Fibroblast of gingiva (primary cell): ENCODE measurements around the gene TMEM256.
A peak's percentile ranks its signal among the peaks of the same experiment; 100 is the strongest.

Source experiments
- DNase-seq: peaks from one replicate; pipeline ENCODE4 v3.0.0-alpha.2; 2011; ENCODE audit warnings: low read depth

Gene TMEM256

DNA sequence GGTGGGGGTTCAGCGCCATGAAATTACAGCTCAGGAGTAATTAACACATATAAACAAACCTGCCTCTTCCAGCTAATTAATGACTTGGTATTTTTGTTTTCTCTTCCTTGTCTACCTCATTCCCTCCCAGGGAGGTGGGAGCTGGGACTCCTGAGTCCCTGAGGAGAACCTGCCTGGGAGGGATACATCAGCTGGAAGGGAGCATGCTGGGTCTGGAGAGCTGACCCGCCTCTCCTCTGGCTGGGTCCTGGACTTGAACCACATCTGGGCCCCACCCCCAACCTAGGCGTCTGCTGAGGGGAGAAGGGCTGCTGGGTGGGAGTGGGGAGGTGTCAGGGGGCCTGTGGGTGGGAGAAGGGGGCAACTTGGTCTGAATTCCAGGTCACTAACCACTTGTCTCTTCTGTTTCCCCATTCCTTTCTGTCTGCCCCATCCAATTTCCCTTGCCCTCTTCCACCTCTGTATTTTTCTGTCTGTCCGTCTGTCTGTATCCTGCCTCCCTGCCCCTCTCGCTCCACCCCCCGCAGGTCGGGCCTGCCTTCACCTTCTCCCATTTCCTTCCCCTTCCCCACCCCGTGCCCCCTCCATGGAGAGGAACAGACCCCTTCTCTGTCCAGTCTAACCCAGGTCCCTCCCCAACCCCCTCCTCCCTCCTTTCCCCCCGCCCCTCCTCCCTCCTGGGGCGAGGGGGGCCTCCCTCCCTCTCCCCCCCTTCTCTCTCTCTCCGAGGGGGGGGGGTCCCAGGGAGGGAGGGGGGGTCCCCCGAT, 3.8 kb upstream of the TMEM256 start, which contains the start of gene NLGN2:
TSS of gene NLGN2 (plus strand) at position 361 of the 767 bp plus-strand sequence. CDS start 411 bp downstream, outside the sequence.
- no peak for DNase-seq

DNA sequence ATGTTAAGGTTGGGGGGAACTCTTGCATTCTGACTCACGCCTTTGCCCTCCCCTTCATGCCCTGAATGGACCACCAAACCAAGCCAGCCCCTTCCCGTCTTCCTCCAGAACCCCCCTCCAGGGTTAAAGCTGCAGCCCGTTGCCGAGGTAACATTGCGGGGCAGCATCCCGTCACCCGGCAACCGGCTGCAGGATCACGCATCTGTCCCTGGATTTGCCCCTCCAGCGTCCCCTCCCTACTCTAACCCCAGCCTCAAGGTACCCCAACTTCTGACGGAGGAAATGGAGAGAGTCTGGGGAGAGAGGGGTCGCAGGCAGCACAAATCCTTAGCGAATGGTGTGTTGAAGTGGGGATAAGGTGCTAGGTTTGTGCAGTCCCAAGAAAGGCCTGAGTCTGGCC, 3.2 kb upstream of the TMEM256 start:
- no peak for DNase-seq

DNA sequence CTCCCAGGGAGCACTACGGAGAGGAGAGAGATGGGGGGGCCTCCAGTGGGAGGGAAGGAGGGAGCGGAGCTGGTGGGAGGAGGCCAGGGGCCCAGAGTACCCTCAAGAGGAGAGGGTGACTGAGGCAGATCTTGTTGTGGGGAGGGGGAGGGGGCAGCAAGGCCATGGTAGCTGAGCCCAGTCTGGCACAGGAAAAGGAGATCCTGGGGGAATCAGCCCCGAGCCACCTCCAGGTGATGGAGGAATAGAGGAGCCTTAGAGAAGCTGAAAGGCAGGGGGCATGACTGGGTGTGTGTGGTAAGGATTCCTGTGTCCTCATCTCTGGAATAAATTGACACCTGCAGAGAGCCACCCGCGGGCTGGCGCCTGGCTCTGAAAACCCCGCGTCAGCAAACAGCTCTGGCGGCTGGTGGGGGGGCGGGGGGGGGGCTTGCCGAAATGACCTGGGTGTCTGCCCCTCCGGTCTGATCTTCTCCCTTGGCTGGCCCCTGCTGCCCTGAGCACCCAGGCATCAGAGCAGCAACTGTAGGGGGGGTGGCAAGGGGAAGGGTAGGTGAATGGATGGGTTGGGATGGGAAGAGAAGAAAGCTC, 2.4 kb upstream of the TMEM256 start:
- DNase-seq = no peak

DNA sequence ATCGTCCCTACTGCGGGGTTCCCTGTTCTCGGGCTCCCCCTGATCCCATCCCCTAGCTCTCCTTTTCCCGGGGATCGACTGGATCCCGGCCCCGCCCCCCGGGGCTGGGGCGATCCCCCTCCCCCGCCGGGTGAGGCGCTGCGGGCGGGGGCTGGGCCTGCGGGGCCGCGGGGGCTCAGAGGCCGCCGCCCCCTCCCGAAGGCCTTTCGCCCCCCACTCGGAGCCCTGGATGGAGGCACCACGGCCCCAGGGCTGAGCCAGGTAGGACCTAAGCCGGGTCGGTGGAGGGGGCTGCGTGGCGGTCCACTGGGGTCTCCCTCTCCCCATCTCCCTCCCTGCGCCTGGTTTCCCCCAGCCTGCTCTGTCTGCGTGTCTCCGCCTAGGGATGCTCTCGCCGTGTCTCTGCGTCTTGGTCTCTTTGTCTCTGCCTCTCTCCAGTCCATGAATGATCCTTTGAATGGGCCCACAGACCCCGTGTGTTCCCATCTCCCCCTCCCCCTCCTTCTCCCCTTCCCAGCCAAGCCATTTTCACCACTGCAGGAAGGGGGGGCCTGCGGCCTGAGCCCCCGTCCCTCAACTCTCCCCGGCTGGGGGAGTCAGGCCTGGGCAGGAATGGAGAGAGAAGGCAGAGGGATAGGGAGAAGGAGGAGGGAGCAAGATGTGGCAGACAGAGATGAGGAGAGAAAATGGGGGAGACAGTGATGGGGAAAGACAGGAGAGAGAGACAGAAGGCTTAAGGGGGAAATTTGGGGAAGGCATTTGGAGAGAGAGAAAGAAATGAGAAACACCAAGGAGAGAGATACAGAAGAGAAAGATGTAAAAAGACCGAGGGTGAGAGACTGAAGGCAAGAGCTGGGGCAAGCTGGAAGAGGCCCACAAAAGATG, 1.7 kb upstream of the TMEM256 start:
- DNase-seq = no peak

DNA sequence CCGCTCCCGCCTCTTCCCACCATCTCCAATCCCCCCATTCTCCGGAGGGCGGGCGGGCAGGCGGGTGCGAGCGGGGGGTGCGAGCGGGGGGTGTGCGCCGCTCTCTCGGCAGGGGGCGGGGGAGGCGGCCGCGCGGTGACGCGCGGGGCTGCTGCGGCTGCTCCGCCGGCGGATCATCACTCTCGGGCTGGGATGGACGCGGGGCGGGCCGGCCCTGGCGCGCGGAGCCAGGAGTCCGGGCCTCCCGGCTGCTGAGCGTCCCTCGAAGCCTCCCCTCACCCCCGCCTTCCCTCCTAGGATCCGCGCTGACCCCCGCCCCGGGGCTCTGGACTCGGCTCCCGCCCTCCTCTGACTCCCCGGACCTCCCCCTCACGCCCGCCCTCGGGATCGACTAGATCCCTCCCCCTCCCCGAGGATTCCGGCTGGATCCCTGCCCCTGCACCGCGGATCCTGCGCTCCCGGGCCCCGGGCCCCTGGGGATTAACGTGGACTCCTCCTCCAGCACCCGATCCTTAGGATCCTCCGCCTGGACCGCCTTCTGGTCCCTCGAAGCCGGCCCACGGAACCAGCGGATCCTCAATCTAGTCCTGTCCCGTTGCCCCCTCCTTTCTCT, 946 bp upstream of the TMEM256 start:
- DNase-seq = peak; percentile 25

DNA sequence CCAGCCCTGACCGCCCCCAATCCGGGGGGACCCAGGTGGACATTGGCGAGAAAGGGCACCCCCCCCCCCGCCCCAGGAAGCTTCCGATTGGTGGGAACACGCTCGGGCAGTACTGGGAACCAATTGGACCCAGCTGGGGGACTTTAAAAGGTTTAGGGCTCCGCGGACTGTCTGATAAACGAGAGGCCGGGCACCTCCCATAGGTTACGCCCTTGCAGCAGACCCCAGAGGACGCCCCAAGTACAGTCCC, 245 bp downstream of the TMEM256 start:
- no peak for DNase-seq

DNA sequence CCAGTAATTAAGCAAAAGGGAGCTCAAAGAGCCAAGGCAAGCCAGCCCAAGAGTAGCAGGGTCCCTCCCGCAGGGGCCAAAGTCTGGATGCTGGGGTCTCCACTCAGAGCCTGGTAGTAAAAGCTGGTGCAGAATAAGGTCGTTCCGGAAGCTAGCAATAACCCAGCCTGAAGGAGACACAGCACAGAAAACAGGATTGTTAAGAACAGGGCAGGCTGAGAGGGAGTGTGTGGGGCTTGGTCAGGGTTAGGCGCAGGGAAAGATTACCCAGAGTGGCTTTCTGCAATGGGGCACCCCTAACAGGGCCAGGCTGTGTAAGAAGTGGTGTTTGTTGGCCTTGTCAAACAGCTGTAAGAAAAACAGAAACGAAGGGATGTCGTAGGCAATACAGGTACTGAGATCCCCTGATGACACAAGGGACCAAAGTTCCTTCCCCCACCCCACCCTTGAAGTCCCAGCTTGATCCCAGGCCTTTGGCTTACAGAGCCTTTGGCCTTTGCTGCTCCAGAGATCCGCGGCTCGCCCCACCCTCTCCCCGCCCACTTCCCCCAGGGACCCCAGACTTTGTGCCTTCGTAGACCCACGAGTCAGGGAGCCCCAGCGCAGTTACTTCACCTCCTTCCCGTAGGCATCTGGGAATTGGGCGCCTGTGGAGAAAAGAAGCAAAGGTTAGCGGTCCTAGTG, 712 bp downstream of the TMEM256 start:
- no peak for DNase-seq

DNA sequence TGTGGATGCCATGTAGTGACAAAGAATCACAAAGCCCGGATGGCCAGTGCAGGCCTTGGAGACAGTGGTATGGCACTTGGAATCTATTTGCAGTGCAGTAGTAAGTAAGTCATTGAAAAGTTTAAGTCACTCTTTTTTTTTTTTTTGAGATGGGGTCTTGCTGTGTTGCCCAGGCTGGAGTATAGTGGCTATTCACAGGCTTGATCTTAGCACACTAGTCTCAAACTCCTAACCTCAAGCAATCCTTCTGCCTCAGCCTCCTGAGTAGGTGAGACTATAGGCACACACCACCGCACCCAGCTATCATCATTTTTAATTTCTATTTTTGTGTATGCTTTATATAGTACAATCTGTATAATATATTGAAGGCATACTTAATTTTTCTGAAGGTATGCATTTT, 5.3 kb downstream of the TMEM256 start:
- no peak for DNase-seq

DNA sequence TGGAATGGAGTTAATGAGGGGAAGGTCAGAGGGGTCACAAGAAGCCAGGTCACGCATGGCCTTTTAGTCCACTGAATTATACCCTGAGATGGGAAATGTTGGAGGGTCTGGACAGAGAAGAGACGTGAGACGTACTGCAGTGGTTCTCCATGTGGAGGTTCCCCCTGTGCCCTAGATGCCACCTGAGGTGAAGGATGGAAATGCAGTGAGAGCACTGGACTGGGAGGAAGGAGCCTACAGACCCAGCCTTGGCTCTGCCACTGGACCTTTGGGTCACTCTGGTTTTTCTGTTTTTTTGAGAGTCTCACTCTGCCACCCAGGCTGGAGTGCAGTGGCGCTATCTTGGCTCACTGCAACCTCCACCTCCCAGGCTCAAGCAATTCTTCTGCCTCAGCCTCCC, 7.8 kb downstream of the TMEM256 start:
- DNase-seq = no peak

DNA sequence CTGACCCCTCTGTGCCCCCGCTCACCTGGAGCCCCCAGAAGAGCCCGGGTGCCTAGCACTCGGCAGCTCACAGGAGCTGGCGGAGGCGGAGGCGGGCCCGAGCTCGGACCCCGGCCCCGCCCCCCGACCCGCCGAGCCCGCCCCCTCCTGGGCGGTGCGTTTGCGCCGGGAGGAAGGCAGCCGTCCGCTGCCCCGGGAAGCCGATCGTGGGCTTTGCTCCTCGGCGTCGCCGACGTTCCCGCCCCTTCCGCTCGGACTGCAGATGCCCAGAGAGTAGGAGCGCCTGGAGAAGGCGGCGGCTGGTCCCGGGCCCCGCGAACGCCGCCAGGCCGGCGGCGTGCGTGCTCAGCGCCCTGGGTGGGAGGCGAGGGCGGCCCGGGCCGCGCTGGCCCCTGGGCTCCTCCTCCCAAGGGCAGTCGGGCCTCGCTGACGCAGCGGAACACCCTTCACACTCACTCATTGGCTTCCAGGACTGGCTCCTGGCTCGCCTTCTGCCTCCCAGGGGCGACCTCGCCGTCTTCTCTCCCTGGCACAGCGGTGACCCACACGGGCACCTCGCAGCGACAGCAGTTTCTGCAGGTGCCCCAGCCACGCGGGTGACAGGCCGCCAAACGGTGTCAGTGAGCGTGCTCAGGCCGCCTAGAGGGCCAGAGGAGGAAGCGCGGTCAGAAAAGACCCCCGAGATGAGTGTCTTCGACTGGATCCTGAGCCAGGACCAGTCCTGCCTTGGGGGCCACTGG, 9.3 kb downstream of the TMEM256 start, which contains the start of gene PLSCR3:
TSS of gene PLSCR3 (minus strand) at position 74 of the 740 bp plus-strand sequence. CDS start 415 bp downstream, outside the sequence.
- peak; percentile 83 for DNase-seq

DNA sequence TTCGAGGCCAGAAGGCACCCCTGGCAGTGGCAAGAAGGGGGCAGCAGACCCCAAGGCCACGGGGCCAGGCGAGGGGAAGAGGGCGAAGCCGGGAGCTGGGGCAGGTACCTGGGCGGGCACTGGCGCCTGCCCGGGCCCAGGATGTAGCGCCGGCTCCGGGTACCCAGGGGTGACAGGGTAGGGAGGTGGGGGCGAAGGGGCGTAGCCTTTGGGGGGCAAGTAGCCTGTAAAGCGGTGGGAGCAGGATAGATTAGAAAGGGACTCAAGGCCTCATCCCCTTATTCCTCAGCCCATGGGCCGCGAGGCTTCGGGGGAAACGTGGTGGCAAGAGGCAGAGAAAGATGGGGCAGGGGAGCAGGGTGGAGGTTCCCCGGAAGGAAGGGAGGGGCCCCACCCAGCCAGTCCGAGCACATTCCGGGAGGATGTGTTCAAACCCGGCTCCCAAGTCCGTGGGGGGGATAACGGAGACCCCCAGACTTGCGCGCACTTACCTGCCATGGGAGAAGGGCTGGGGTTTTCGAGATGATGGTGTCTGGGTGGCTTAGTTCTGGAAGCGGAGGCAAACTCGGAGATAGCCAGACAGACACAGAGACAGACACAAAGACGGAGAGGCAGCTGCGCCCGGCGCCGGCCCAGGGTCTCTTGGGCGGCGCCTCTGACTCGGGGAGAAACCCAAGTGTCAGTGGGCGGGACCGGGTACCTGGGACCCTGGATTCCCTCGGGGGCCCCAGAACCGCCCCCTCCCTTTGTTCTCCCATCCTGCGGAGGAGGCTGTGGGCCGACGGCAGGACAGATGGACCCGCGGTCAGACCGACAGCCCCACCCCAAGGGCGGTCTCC, 10.1 kb downstream of the TMEM256 start:
- DNase-seq = no peak

DNA sequence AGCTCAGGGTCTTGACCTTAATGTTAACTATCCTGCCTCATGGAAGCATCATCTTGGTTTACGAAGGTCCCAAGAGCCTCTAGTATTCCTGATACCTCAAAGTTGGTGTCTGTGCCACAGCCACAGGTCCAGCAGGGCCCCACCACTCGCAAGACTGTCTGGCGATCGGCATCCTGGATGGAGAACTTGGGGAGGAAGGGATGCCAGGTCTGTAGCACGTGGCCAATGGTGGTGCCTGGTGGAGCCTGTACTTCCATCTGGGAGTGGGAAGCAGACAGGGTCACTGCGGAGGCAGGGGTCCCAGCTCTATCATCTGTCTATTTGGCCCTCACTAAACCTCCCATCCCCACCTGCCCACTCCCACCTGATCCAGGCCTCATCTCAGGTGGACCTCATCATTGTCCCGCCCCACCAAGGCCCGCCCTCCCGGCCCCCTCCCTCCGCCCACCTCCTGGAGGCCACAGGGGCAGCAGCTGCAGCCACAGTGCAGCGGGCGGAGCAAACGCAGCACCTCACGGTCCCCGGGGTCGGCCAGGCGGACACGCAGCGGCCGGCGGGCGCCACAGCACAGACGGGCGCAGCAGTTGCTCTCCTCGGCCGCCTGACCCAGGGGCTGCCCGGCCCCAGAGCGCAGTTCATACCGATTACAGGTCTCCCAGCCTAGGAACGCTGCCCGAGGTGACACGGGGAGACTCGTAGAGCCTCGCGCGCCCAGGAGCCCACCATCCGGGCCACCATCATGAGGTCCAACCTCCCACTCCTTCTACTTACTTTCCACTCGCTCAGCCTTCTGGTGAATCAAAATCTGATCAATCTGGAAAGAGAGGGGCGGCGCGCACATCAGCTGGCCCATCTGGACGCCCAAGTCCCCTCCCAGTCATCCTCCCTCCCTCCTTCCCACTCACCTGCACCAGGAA, 10.9 kb downstream of the TMEM256 start:
- DNase-seq = no peak

DNA sequence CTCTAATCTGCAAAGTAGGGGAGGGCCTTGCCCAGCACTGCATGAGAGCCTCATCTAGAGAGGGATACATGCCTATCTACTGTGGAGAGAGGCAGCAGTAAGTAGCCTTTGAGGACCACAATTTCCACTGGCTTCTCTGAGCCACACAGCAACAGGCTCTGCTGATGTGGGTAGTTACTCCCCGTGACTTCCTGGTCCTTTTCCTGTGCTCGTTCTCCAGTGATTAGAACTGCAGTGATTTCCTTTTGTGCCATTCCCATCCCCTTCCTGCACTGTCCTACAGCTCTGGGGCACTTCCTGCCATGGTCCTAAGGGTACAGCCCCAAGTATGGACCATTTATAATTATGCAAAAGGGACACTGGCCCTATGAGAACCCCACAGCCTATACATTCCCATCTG, 12.6 kb downstream of the TMEM256 start:
- no peak for DNase-seq

DNA sequence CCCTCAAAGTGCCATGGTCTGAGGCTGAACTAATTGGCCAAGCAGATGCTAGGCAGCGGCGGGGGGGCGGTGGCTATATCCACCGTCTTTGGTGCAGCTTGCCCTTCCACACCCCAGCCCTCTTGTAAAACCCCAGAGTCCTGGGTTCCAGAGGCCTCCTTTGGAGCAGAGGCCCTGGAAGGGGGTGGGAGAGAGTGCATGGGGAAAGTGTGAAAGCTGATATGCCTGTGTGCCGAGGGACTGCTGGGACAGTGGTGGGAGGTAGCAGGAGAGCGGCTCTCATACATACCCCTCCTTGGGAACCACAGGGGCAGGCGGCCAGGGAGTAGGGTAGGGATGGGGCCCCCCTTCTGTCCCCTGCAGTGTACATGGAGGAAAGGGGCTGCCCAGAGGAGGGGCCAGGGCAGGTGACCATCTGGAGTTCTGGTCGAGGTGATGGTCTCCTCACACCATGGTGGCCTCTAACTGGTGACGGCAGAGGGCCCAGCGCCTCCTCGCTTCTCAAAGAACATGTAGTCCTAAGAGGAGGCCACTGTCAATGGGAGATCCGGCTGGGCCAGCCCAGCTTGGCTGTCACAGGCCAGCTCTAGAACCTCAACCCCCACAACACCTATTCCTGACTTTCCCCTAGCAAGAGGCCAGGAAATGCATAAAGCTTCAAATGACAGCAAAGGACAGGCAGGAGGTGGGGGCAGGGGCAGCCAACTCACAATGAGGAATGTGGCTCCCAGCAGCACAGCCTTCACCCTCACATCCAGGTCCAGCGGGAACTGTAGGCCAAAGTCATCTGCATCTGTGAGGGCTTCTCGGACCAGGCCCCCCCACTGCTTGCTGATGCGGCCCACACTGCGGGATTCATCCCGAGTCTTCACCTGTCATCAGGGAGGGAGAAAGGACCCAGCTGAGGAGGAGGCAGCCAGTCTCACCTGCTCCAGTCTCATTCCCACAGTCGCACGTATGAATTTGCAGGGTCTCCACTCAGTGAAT, 13.7 kb downstream of the TMEM256 start:
- DNase-seq = no peak

DNA sequence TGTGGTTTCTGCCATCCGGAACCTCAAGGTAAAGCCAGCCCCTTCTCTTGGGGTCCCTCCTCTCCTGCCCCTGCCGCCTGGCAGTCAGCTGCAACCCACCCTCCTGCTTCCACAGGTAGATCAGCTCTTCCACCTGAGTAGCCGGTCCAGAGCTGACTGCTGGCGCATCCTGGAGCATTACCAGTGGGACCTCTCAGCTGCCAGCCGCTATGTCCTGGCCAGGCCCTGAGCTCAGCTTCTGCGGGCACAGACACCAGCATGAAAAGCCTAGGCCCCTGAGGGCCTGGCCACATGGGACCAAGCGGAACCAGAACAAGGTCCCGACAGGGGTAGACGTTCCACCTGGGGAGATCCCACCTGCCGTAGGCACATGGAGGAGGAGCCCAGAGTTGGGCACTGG, 15.0 kb downstream of the TMEM256 start:
- DNase-seq = no peak

DNA sequence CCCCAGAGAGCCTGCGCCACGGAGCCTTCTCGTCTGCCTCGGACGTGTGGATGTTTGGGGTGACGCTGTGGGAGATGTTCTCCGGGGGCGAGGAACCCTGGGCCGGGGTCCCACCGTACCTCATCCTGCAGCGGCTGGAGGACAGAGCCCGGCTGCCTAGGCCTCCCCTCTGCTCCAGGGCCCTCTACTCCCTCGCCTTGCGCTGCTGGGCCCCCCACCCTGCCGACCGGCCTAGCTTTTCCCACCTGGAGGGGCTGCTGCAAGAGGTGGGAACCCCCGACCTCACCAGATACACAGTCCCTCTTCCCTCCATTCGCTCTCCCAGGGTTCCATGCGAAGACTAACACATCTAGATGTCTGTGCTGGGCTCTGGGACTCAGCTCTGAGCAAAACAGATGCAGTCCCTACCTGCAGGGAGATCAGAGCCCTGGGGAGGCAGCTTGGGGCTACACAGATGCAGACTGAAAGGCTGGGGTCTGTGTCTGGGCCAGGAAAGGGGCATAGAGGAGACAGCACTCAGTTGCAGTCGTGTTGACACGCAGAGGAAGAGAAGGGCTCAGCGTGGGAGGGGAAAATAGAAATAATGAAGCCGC, 19.3 kb downstream of the TMEM256 start:
- DNase-seq = no peak

DNA sequence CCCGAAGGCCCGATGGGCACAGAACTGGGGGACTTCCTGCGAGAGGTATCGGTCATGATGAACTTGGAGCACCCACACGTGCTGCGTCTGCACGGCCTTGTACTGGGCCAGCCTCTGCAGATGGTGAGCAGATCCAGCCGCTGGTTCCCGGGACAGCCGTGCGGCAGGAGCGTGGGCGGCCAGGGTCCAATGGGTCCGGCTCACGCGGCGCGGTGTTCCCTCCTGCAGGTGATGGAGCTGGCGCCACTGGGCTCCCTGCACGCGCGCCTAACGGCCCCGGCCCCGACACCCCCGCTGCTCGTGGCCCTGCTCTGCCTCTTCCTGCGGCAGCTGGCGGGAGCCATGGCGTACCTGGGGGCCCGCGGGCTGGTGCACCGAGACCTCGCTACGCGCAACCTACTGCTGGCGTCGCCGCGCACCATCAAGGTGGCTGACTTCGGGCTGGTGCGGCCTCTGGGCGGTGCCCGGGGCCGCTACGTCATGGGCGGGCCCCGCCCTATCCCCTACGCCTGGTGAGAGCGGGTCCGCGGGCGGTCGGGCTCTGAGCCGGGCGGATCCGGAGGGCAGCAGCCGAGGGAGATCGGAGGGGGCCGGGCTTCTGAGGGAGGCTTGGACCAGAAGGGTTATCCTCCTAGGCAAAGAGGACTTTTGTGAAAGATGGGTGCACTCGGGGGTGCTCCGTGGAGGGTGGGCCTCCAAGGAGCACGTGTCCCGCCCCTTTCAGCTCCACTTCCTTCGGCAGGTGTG, 20.0 kb downstream of the TMEM256 start:
- DNase-seq = no peak
